Left lobe of liver (tissue), 2 donors: Measurements from ENCODE around the gene ST6GALNAC3. TPM values are rescaled to one million over a fixed set of nuclear protein-coding genes. Genes with fewer than 3 reads are reported as not detected.
"Not testable (repeated sequence)": the region's sequence is repeated elsewhere in the genome, so short reads cannot be mapped to it uniquely, and the experiment has no call there.

Source experiments
- ATAC-seq: fragments of 200-7000 bp; cut with Tn5 transposase; one replicate; pipeline ENCODE4 v1.9.1; 2020; ENCODE audit warnings: mild to moderate bottlenecking, moderate library complexity
- DNase-seq: peaks from one replicate; pipeline ENCODE4 v3.0.0-alpha.2; 2020; ENCODE audit warnings: low spot score
- total RNA-seq: library from RNA; stranded (reverse); gene quantifications from one replicate; pipeline ENCODE4 v1.2.1, GENCODE V29; 2021
- donor health status: DM: no; HTN: no; CAD: no; lungs with moderate emphysema.
- donor health status: DM: no; HTN: yes; CAD: no.

The ST6GALNAC3 gene
- total RNA-seq, 1 donor from 2014 or later, result 2.6 TPM

- DNase-seq, result no peak
- no peak for ATAC-seq
Measured at GRCh38 chr1:76613886-76614285, 539.3 kb downstream of the ST6GALNAC3 start.

DNA sequence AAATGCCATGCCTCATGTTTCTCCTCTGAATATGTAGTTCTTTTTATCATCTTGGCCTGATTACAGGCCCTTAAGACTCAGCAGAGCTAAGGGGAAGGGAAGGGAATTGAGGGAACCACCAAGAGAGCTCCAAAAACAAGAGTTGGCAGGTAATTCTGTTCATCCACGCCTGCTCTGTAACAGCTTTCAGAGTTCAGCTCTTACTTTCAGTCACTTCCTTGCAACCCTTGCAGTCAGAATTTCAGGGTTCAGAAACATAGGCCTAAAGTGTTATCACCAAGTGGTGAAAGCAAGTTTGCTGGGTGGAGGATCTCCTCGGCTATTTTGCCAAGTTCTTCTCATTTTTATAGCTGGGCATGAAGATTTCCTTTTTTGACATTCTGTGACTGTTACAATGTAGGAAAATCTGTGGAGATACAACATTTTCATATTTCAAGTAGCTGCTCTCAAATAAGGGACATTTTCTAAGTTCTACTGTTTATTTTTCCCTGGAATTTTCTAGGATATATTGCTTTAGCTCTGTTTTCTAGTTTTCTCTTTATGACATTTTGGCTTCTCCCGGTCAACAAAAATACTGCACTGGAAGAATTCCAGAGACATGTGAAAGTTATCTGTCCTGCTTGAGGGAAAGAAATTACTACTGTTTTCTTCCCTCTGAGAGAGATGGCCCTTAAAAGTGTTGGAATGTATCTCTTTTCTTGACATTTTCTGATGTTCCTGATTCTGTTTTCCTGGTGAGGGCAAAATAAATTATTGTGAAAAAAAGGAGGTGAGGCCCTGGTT is 540.9 kb downstream of the ST6GALNAC3 start:
- ATAC-seq (no peak), DNase-seq (no peak)

- DNase-seq, result no peak
Measured at GRCh38 chr1:76620371-76620770, 545.8 kb downstream of the ST6GALNAC3 start.

GRCh38 chr1:76622774-76623528 is 548.4 kb downstream of the ST6GALNAC3 start:
- ATAC-seq (peak; percentile 41), DNase-seq (no peak)

More at GRCh38 chr1:76620371-76620770, 545.8 kb downstream of the ST6GALNAC3 start:
- no peak for ATAC-seq

DNA sequence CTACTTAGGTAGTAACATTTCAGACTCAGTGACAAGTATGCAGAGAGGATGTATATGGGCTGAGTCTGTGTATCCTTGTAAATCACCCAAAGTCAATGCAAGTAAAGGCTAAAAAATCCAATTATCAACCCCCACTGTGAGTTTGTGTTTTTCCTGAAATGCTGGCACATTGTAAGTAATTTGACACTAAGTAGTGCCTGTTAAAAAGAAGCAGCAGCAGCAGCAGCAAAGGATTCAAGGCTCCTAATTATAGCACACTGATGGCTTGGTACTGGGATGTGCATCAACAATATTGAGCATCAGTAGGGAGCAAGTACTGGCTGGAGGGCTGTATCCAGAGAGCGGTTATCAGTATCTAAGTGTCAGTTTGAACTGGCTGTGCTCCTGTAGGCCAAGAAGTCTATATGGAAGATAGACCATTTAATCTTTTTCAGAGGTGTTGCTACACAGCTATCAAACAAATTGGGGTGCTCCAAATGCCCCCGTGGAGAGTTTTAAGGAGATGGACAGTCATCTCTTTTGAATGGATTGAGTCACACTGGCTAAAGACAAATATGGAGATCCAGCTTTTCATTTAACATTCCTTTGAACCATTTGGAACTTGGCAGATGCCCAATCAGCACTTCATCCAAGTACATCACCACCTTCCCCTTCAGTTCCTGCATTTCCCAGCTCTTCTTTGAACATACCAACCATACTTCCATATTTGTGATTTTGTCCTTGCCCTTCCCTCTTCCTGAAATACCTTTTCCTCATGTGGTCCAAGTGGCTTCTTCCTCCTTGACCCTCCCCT is 551.5 kb downstream of the ST6GALNAC3 start:
- no peak for ATAC-seq
- no peak for DNase-seq

DNA sequence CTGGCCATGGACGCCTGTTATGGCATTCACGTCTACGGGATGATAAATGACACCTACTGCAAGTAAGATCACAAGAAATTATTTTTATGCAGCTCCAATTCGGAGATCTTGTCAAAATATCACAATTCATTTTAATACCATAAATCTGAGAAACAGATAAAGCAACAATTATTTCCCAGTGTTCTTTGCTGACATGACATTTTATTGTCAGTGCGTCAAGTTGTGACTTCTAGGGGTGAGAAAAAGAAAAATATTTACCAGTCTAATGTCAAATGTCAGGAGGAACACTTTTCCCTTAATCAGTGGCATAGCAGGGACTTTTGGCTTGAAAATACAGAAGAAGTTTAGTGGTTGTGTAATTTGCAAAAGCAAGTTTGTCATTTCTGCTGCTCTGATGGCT is 553.0 kb downstream of the ST6GALNAC3 start:
- DNase-seq, result no peak
- no peak for ATAC-seq

DNA sequence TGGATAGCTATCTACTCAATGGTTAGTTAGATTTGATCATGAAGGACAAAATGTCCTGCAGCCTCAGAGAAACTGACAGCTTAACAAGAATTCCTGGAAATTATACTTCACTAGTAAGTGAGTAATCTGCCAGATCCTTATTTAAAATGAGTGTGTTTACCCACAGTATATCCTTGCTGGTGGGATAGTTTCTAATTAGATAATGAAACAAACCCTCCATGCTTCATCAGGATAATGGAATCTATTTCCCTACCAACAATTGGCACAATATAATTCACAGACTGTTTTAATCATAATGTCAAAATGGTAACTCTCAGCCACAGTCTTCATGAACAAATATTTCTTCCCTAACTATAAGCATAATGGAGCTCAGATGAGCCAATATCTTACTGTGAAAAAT is 553.4 kb downstream of the ST6GALNAC3 start:
- ATAC-seq, result no peak
- no peak for DNase-seq

DNA sequence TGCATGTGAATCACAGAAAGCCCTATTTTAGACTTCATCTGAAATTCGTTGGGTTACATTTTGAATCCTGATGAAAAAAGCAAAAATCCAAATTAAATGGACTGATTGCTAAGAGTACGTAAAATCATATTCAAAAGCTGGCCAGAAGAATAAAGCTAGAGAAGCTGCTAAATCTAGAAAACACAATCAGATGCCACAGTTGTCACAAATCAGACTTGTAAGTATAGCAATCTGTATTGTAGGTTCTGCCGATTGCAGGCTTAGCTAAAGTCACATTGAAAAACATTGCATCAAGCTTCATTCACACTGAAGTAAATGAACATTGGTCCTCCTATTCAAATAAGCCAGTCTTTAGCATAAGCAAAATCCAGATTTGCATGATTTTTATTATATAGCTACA is 557.6 kb downstream of the ST6GALNAC3 start:
- ATAC-seq (no peak), DNase-seq (no peak)

DNA sequence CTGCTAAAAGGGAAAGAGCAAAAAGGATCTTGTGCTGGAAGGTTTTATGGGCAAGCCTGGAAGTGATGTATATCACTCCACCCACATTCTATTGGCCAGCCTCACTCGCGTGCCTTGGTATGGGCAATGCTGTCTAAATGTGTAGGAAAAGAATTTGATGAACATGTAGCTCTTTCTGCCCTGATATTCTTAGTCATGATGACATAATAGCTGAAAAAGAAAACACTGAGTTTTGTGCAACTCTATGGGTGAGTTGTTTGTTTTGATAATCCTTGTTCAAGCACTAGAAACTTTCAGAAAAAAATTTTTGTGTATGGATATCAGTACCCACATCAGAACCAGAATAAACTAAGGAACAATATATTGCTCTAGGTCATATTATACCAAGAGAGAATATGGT is 561.2 kb downstream of the ST6GALNAC3 start:
- ATAC-seq (no peak), DNase-seq (no peak)

DNA sequence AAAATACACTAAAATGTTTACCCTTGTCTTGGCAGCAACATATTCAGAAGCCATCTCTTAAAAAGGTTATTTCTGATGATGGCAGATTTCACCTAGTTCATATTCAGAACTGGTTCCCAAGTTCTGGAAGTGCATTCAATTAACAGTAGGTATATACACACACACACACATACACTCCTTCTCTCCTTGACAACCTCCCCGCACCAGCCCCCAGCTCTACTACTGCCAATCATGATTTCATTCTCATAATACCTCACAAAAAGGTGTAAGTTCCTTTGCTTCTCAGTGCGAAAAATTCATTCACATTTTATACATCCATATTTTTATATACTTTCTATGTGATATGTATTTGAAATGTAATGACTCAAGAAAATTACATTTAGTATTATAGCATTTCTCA is 564.6 kb downstream of the ST6GALNAC3 start:
- ATAC-seq, result no peak

DNA sequence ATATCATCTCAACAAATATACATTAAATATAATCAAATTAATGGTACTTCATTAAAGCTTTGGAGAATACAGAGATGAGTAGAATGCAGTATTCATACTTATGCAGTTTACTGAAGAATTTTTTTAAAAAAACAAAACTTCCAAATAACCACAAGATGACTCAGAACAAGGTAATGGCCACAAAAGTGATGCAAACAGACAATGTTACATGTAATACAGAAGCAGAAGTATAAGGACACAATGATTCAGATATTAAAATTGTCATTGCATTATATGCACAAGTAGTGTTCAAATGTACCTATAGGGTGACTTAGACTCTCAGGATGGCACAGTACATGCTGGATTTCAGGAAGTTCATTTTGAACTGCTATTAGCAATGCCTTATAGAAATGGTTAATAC is 565.5 kb downstream of the ST6GALNAC3 start:
- no peak for ATAC-seq
- DNase-seq, result no peak

More for the DNA sequence above, 564.6 kb downstream of the ST6GALNAC3 start:
- DNase-seq, result no peak

GRCh38 chr1:76640723-76641122 is 566.2 kb downstream of the ST6GALNAC3 start:
- no peak for DNase-seq
- no peak for ATAC-seq

DNA sequence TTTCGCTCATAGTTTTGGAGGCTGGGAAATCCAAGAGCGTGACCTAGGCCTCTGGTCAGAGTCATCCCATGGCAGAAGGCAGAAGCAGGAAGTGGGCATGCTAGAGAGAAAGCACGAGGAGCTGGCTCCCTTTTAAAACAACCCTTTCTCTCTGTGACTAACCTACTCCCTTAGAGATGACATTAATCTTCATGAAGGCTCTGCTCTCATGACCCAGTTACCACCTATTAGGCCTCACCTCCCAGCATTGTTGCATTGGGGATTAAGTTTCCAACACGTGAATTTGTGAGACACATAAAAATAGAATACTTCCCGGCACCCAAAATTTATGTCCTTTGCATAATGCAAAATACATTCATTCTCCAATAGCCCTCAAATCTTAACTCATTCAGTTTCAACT is 569.6 kb downstream of the ST6GALNAC3 start:
- no peak for DNase-seq
- no peak for ATAC-seq

DNA sequence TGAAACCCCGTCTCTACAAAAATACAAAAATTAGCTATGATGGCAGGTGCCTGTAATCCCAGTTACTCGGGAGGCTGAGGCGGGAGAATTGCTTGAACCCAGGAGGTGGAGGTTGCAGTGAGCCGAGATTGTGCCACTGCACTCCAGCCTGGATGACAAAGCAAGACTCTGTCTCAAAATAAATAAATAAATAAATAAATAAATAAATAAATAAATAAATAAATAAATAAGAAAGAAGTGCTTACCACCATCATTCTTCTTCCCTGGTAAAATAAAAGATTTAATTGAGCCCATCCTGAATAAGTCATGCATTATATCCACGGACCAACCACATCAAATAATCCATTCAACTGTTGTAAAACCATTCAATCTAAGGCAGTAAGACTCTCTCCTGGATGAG is 578.3 kb downstream of the ST6GALNAC3 start:
- ATAC-seq, DNase-seq: not testable (repeated sequence)

GRCh38 chr1:76657623-76658022 is 583.1 kb downstream of the ST6GALNAC3 start:
- DNase-seq, result no peak

DNA sequence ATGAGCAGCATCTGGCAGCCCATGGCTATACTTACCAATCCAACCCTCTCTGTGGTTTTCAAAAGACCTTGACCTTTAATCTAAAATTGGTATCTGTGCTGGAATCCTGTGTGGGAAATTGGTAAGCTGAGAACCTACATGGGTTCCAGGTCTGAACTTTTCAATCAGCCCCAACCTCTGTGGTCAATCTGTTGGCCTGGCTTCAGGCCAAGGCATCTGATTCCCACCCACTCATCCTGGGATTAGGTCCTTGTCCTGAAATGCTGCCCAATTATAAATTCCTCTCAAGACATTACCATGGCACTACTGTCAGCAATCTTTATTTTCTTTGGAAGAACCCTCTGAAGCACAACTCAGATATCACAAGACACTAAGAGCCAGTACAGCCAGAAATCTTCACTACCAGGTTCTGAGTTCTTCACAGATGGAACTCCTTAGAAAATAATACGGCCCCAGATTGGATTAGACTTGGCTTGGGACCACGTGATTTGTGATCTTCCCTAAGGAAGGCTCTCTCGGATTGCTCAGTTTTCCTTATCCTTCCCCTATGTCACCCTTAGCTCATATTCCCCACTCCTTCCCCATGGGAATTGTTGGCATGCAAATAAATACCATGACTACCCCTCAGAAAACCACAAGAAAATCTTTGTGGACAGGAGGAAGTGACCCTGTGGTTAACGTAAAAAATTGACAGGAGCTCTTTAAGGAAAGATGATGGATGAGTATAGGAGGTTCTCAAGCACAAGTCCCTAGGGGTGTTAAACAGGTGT is 584.8 kb downstream of the ST6GALNAC3 start:
- ATAC-seq (no peak), DNase-seq (no peak)

More at GRCh38 chr1:76657623-76658022, 583.1 kb downstream of the ST6GALNAC3 start:
- ATAC-seq, result no peak

DNA sequence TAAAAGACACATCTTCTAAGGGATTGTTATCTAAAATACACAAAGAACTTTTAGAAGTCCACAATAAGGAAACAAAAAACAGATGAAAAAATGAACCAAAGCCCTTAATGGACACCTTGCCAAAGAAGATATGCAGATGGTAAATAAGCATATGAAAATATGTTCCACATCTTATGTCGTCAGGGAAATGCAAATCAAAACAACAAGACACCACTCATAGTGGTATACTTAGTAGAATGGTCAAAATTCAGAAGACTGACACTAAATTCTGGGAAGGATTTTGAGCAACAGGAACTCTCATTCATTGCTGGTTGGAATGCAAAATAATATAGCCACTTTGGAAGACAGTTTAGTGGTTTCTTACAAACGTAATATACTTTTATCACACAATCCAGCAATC is 587.0 kb downstream of the ST6GALNAC3 start:
- ATAC-seq (no peak), DNase-seq (no peak)

DNA sequence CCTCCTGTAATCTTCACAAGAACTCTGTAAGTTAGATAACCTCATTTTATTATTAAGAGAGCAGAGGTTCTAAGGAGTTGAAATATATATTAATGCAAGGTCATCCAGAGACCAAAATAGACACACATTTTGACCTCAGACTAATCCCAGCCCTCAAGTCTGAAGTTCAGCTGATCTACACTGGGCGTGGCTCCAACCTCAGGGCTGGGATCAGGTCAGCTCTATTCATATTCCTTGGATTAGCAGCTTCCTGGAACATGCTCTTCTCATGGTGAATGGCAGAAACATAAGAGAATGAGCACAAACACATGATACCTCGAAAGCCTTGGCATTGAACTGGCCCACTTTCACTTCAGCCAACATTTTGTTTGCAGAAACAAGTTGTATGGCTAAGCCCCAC is 592.0 kb downstream of the ST6GALNAC3 start:
- DNase-seq (peak; percentile 71), ATAC-seq (peak; percentile 91)

DNA sequence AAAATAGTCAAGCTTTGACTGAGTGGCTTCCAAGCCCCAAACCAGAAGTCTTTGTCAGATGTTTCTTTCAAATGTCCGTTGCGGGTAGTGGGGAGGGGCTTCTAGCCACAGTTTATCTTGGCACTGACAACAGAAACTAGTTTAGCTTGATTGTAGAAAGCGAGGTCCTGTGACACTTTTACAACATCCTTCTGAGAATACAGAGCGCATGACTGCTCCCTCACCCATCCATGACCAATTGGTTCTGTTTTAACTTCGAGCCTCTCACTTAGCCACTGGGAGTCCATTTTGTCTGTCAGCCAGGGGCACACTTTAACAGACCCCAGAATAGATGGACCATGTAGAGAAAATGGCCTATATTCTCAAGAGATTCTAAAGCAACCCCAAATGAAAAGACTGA is 593.5 kb downstream of the ST6GALNAC3 start:
- ATAC-seq (no peak), DNase-seq (no peak)

- ATAC-seq (peak; percentile 45), DNase-seq (peak; percentile 53)
Measured at GRCh38 chr1:76669131-76669530, 594.6 kb downstream of the ST6GALNAC3 start.
